ENCODE measurements around the gene PEAK3.

Gene PEAK3

DNA sequence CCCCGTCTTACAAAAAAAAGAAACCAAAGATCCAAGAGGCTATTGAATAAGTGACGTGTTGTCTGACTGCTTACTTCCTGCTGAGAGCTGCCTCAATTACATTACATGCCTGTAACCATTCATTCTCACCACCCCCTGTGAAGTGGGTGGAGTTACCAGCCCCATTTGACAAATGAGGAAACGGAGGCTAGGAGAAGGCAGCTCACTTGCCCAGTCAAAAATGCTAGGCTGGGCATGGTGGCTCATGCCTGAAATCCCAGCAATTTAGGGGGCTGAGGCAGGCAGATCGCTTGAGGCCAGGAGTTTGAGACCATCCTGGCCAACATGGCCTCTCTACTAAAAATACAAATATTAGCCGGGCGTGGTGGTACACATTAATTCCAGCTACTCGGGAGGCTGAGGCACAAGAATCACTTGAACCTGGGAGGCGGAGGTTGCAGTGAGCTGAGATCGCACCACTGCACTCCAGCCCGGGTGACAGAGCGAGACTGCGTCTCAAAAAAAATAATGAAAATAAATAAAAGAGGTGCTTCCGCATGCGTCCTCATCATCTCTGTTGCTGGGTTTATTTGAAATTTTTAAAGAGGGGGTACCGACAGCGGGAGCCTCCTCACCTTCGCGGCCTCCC, 45.9 kb upstream of the PEAK3 start:
- peak overlapping the region; percentile 99 for H3K4me3 ChIP-seq (ENCODE audit: low read depth, low read length)
- TF ChIP-seq CTCF (IDR thresholded peaks at IDR 0.05; ENCODE audit: borderline replicate concordance, insufficient read depth, low read depth, low read length), result no peak

- H3K4me3 ChIP-seq (ENCODE audit: low read depth, low read length), result no peak overlapping the region
- no peak for TF ChIP-seq CTCF (IDR thresholded peaks at IDR 0.05; ENCODE audit: borderline replicate concordance, insufficient read depth, low read depth, low read length)
Observed at GRCh38 chr19:2326699-2327360, 44.9 kb upstream of the PEAK3 start.

DNA sequence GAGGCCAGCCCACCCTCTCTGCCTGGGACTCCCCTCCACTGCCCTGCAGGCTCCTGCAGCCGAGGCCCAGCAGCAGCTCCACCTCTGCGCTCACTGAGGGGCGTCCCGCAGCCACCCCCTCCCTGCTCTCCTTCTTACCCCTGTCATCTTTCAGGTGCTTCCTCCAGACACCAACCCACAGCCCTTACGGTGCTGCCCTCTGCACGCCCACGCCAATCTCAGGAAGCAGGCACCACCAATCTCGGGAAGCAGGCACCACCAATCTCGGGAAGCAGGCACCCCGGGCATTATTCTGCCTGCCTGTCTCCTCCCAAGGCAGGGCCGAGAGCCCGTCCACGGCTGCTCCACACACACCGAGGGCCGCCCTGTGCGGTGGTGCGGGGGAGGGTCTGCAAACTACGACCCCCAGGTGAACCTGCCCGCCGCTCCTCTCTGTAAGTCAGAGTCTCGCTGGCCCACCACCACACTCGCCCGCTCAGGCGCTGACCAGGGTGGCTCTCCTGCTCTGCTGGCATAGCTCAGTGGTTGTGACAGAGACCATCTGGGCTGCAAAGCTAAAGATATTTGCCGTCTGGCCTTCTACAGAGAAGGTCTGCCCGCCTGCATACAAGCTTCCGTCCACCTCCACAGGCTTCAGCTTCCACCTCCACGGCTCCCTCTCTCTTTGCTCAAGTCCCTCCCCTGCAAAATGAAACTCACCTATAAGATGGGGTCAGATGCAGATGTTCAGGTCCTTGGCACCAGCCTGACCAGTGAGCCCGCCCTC, 43.5 kb upstream of the PEAK3 start:
- H3K4me3 ChIP-seq (ENCODE audit: low read depth, low read length), result peak overlapping the region; percentile 27
- TF ChIP-seq CTCF (IDR thresholded peaks at IDR 0.05; ENCODE audit: borderline replicate concordance, insufficient read depth, low read depth, low read length), result no peak

DNA sequence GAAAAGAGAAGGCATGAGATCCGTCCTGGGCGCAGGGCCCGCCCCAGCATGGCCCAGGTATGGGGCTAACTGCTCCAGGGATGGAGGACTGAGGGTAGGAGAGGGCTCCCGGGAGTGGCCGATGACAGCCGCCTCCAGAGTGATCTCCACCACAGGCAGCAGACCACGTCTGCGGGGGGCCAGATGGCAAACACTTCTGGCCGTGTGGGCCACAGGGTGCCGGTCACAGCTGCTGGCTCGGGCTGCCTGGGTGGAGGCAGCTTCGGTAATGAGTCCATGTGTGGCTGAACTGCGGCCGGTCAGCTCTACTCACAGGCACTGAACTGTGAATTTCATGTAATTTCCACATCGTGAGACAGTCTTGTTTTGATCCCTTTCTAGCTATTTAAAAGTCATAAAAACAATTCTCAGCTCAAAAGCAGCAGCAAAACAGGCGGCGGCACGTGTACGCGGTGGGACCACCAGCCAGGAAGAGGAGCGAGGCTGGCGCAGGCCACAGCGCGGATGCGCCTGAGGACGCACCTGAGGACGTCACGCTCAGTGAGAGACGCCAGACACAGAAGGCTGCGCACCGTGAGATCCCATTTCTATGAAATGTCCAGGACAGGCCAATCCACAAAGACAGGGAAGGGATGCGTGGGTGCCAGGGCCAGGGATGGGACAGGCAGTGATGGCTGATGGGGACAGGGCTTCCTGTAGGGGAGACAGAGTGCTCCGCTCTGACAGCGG, 42.4 kb upstream of the PEAK3 start:
- TF ChIP-seq CTCF (IDR thresholded peaks at IDR 0.05; ENCODE audit: borderline replicate concordance, insufficient read depth, low read depth, low read length), result no peak
- peak overlapping the region; percentile 27 for H3K4me3 ChIP-seq (ENCODE audit: low read depth, low read length)

- no peak for TF ChIP-seq CTCF (IDR thresholded peaks at IDR 0.05; ENCODE audit: borderline replicate concordance, insufficient read depth, low read depth, low read length)
- H3K4me3 ChIP-seq (ENCODE audit: low read depth, low read length), result no peak overlapping the region
Observed at GRCh38 chr19:2323707-2324106, 41.7 kb upstream of the PEAK3 start.

GRCh38 chr19:2321565-2322283, 39.7 kb upstream of the PEAK3 start:
- H3K4me3 ChIP-seq (ENCODE audit: low read depth, low read length), result no peak overlapping the region
- TF ChIP-seq CTCF (IDR thresholded peaks at IDR 0.05; ENCODE audit: borderline replicate concordance, insufficient read depth, low read depth, low read length), result no peak

All from GM12875 (cell line).